K562 (cell line): ENCODE data around the gene FTSJ3. TPM values are rescaled to one million over a fixed set of nuclear protein-coding genes. Genes with fewer than 3 reads are reported as not detected.

Source experiments
- EP300 ChIP-seq: IDR thresholded peaks from 2 replicates; pipeline ENCODE4 v1.6.1; 2012; ENCODE audit warnings: low read length, improper control_type of control experiment
- RBM34 ChIP-seq: fragments of 200-400 bp; formaldehyde crosslinking; IDR thresholded peaks from 2 replicates; pipeline ENCODE4 v1.6.1; 2018; ENCODE audit warnings: low read length, borderline replicate concordance; ENCODE audit not compliant: insufficient read depth
- RFX5 ChIP-seq: IDR thresholded peaks from 2 replicates; pipeline ENCODE4 v1.6.1; 2011; ENCODE audit warnings: low read depth, mild to moderate bottlenecking, improper control_type of control experiment, low read length
- ZKSCAN3 ChIP-seq: fragments of 250-450 bp; sonication (Bioruptor Pico); IDR thresholded peaks from 2 replicates; pipeline ENCODE4 v1.4.0; 2020
- polyA plus RNA-seq, 8 experiments: library from polyadenylated mRNA; depleted of rRNA in 4 of 8; stranded (reverse) in 5 of 8; unstranded in 3 of 8; fragments of >200 nt; fragmentation: Nextera tagmentation in 2 of 8; fragmentation: Illumina TruSeq in 1 of 8; extraction: Ambion mirVana in 2 of 8; extraction: Trizol in 1 of 8; gene quantifications; 2 replicates each; pipeline versions ENCODE4 v1.2.1 to v1.2.3, GENCODE V29; 2011 to 2014; ENCODE audit warnings: inconsistent platforms in 1 of 8, missing spikeins in 1 of 8
- total RNA-seq, 7 experiments: library from RNA; depleted of rRNA in 6 of 7; stranded (reverse); fragments of >200 nt in 6 of 7; fragmentation: Illumina TruSeq in 2 of 7; extraction: Trizol in 2 of 7; gene quantifications; 2 replicates each; pipeline versions ENCODE4 v1.2.1 to v1.2.3, GENCODE V29; 2011 to 2021; ENCODE audit warnings: low replicate concordance in 1 of 7
- TF ChIP-seq, protein P1 (sequence below), 2 experiments: fragments of 450-650 bp in 1 of 2; sonication (generic) in 1 of 2; formaldehyde crosslinking in 1 of 2; IDR thresholded peaks; 2 replicates each; pipeline versions ENCODE4 v1.7.1 to v1.9.0; 2016 to 2022; ENCODE audit warnings: inconsistent platforms in 1 of 2, mild to moderate bottlenecking in 1 of 2, missing genetic modification reagents in 1 of 2
- TF ChIP-seq, protein P2 (sequence below), 2 experiments: fragments of 450-650 bp; IDR thresholded peaks; 2 replicates each; pipeline ENCODE4 v1.6.1; 2018; ENCODE audit warnings: mild to moderate bottlenecking in 2 of 2, low read depth in 1 of 2; ENCODE audit not compliant: partially characterized antibody in 2 of 2
- TF ChIP-seq, protein P3 (sequence below): fragments of 200-400 bp; formaldehyde crosslinking; IDR thresholded peaks from 2 replicates; pipeline ENCODE4 v1.6.1; 2017; ENCODE audit warnings: mild to moderate bottlenecking, low read depth, low read length, moderate library complexity
- TF ChIP-seq, protein P4 (sequence below): sonication (generic); formaldehyde crosslinking; IDR thresholded peaks from 2 replicates; pipeline ENCODE4 v1.8.0; 2022; ENCODE audit warnings: mild to moderate bottlenecking, missing genetic modification reagents

The FTSJ3 gene
- total and polyA plus RNA-seq, 9 of the 15 experiments (the other 6 are each of a cell fraction or from before 2014, with no cell fraction given), result 18.0 to 65.6 (median 52.4) TPM

DNA sequence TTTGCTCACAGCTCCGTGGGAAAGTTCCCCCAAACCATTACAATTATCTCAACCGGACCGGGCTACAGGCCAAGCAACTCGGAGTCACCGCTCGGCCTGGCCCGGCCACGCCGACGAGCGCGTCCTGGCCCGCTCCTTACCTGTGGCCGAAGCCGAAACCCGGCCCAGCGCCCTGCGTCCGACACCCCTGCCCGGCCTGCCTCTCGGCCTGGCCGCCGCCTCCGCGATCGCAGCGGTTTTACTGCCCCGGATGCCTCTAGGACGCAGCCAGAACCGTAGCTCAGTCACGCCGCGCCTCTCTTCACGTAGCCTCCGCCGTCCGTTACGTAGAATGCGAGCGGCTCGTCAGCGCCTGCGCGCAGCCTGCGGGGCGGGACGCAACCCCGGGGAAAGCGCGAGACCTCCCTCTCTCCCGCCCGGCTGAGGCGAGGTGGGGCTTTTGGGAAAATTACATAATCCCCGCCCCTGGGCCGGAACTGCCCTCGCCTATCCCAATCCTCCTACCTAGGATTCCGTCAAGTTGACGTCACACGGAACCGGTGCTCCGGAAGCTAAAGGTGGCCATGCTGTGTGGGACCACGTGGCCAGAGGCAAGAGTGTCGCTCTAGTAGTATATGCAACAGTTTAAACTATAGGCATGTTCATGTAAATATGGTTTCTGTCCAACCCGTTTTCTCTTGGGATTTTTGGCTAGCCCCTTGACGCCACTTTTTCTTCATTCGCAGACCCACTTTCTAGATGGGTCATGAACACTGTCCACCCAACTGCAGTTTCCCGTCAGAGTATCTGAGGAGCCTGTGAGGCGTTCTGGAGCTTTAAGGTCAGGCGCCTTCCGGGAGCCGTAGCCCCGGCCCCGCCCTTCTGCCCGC lies 54.0 kb downstream of the FTSJ3 start, which contains the start of gene CCDC47 (continued):
- TF ChIP-seq, protein P1, sequence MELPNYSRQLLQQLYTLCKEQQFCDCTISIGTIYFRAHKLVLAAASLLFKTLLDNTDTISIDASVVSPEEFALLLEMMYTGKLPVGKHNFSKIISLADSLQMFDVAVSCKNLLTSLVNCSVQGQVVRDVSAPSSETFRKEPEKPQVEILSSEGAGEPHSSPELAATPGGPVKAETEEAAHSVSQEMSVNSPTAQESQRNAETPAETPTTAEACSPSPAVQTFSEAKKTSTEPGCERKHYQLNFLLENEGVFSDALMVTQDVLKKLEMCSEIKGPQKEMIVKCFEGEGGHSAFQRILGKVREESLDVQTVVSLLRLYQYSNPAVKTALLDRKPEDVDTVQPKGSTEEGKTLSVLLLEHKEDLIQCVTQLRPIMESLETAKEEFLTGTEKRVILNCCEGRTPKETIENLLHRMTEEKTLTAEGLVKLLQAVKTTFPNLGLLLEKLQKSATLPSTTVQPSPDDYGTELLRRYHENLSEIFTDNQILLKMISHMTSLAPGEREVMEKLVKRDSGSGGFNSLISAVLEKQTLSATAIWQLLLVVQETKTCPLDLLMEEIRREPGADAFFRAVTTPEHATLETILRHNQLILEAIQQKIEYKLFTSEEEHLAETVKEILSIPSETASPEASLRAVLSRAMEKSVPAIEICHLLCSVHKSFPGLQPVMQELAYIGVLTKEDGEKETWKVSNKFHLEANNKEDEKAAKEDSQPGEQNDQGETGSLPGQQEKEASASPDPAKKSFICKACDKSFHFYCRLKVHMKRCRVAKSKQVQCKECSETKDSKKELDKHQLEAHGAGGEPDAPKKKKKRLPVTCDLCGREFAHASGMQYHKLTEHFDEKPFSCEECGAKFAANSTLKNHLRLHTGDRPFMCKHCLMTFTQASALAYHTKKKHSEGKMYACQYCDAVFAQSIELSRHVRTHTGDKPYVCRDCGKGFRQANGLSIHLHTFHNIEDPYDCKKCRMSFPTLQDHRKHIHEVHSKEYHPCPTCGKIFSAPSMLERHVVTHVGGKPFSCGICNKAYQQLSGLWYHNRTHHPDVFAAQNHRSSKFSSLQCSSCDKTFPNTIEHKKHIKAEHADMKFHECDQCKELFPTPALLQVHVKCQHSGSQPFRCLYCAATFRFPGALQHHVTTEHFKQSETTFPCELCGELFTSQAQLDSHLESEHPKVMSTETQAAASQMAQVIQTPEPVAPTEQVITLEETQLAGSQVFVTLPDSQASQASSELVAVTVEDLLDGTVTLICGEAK (IDR thresholded peaks at IDR 0.05), result peak; percentile 96
- TF ChIP-seq, protein P1 (CRISPR knock-in tag; IDR thresholded peaks at IDR 0.05), result no peak
- TF ChIP-seq RBM34 (0 out of 2 replicates have a peak, but pooled peaks have one; percentile 61), EP300 (peak; percentile 23; the same call in 1 of the 2 replicates), RFX5 (peak; percentile 46; the same call in 1 of the 2 replicates), ZKSCAN3 (no peak)
- TF ChIP-seq, protein P2, sequence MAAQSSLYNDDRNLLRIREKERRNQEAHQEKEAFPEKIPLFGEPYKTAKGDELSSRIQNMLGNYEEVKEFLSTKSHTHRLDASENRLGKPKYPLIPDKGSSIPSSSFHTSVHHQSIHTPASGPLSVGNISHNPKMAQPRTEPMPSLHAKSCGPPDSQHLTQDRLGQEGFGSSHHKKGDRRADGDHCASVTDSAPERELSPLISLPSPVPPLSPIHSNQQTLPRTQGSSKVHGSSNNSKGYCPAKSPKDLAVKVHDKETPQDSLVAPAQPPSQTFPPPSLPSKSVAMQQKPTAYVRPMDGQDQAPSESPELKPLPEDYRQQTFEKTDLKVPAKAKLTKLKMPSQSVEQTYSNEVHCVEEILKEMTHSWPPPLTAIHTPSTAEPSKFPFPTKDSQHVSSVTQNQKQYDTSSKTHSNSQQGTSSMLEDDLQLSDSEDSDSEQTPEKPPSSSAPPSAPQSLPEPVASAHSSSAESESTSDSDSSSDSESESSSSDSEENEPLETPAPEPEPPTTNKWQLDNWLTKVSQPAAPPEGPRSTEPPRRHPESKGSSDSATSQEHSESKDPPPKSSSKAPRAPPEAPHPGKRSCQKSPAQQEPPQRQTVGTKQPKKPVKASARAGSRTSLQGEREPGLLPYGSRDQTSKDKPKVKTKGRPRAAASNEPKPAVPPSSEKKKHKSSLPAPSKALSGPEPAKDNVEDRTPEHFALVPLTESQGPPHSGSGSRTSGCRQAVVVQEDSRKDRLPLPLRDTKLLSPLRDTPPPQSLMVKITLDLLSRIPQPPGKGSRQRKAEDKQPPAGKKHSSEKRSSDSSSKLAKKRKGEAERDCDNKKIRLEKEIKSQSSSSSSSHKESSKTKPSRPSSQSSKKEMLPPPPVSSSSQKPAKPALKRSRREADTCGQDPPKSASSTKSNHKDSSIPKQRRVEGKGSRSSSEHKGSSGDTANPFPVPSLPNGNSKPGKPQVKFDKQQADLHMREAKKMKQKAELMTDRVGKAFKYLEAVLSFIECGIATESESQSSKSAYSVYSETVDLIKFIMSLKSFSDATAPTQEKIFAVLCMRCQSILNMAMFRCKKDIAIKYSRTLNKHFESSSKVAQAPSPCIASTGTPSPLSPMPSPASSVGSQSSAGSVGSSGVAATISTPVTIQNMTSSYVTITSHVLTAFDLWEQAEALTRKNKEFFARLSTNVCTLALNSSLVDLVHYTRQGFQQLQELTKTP (IDR thresholded peaks at IDR 0.05; ENCODE audit: low read depth in 1 of 2, partially characterized antibody in 2 of 2), result peak in 1 of 2 experiments; percentile 91
- TF ChIP-seq, protein P3, sequence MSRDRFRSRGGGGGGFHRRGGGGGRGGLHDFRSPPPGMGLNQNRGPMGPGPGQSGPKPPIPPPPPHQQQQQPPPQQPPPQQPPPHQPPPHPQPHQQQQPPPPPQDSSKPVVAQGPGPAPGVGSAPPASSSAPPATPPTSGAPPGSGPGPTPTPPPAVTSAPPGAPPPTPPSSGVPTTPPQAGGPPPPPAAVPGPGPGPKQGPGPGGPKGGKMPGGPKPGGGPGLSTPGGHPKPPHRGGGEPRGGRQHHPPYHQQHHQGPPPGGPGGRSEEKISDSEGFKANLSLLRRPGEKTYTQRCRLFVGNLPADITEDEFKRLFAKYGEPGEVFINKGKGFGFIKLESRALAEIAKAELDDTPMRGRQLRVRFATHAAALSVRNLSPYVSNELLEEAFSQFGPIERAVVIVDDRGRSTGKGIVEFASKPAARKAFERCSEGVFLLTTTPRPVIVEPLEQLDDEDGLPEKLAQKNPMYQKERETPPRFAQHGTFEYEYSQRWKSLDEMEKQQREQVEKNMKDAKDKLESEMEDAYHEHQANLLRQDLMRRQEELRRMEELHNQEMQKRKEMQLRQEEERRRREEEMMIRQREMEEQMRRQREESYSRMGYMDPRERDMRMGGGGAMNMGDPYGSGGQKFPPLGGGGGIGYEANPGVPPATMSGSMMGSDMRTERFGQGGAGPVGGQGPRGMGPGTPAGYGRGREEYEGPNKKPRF, result peak; percentile 66; the same call in 1 of the 2 replicates
- TF ChIP-seq, protein P4, sequence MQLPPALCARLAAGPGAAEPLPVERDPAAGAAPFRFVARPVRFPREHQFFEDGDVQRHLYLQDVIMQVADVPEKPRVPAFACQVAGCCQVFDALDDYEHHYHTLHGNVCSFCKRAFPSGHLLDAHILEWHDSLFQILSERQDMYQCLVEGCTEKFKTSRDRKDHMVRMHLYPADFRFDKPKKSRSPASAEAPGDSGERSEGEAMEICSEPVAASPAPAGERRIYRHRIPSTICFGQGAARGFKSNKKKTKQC (CRISPR knock-in tag), result peak; percentile 44; the same call in 1 of the 2 replicates
